Ovary (tissue), 9 donors: ENCODE data around the gene HLA-DRA. TPM values are rescaled to one million over a fixed set of nuclear protein-coding genes. Genes with fewer than 3 reads are reported as not detected.

ENCODE experiments used
- DNase-seq, 5 donors: peaks; one replicate each; pipeline ENCODE4 v3.0.0-alpha.2; 2019 to 2020
- H3K27ac ChIP-seq, 2 donors: fragments of 200-600 bp; one replicate each; pipeline versions ENCODE4 v1.5.1 to v1.8.0; 2019 to 2022
- H3K27me3 ChIP-seq: fragments of 200-600 bp; one replicate; pipeline ENCODE4 v1.8.0; 2022
- H3K36me3 ChIP-seq: fragments of 200-600 bp; sonication (generic); one replicate; pipeline ENCODE4 v1.5.1; 2019
- H3K4me1 ChIP-seq: one replicate; pipeline ENCODE4 v1.8.1; 2013; ENCODE audit warnings: mild to moderate bottlenecking, moderate library complexity; ENCODE audit not compliant: insufficient read depth
- H3K4me3 ChIP-seq: fragments of 200-600 bp; sonication (generic); one replicate; pipeline ENCODE4 v1.5.1; 2017
- H3K9me3 ChIP-seq, 2 donors: fragments of 200-600 bp in 1 of 2; sonication (generic) in 1 of 2; one replicate each; pipeline versions ENCODE4 v1.5.1 to v1.8.1; 2013 to 2019; ENCODE audit warnings: mild to moderate bottlenecking in 1 of 2, moderate library complexity in 1 of 2
- CTCF ChIP-seq, 3 donors: fragments of 450-650 bp in 2 of 3; fragments of 200-600 bp in 1 of 3; IDR thresholded peaks; one replicate each; pipeline versions ENCODE4 v1.5.1 to v1.8.0; 2016 to 2022; ENCODE audit warnings: antibody characterized with exemption in 3 of 3, mild to moderate bottlenecking in 1 of 3
- EP300 ChIP-seq: sonication (generic); formaldehyde crosslinking; IDR thresholded peaks from one replicate; pipeline ENCODE4 v1.6.1; 2017; ENCODE audit warnings: antibody characterized with exemption
- POLR2A ChIP-seq: fragments of 450-650 bp; IDR thresholded peaks from one replicate; pipeline ENCODE4 v1.6.1; 2017; ENCODE audit warnings: antibody characterized with exemption, mild to moderate bottlenecking, moderate library complexity
- WGBS, 3 donors: extraction: QIAGEN DNeasy Blood & Tissue Kit in 1 of 3; methylation state at CpG; one replicate each; pipeline versions ENCODE4 v1.1.5 to v1.1.7; 2013 to 2017; 5-methylcytosine and 5-hydroxymethylcytosine counted together
- intact Hi-C, 4 donors: fragments of 100-400 bp; cut with DNase I; formaldehyde crosslinking; loops; one replicate each; pipeline versions ENCODE4 v1.11.0 to v1.15.1; 2022 to 2023
- polyA plus RNA-seq, 2 donors: library from polyadenylated mRNA; stranded (reverse); fragments of 200-250 nt in 1 of 2; fragments of 350-450 nt in 1 of 2; fragmentation: Illumina TruSeq in 1 of 2; extraction: RNeasy Lipid Tissue Mini Kit (QIAGEN cat#74804) in 1 of 2; gene quantifications; one replicate each; pipeline ENCODE4 v1.2.3, GENCODE V29; 2013 to 2014
- total RNA-seq, 7 donors: library from RNA; depleted of rRNA in 2 of 7; stranded (reverse); fragments of >200 nt in 2 of 7; fragmentation: NEBNext Ultra II Directional in 3 of 7; extraction: Animal tissue kit (Norgen Biotek cat#: 25700) in 3 of 7; gene quantifications; one replicate each; pipeline versions ENCODE4 v1.1.0 to v1.2.4, GENCODE V29; 2016 to 2023
- donor health status: DM: no; HTN: no; CAD: no; lungs with moderate emphysema.
- donor health status: DM: no; HTN: no; CAD: no.
- donor health status: Bipolar disorder and iron deficiency.
- donor health status: DM: yes; HTN: yes; CAD: no.
- donor health status: DM: no; HTN: no; CAD: no.
- donor health status: DM: yes; HTN: yes; CAD: no.

Gene HLA-DRA
- total and polyA plus RNA-seq, 9 donors = 19.5 to 1,131 (median 130) TPM

GRCh38 chr6:32413427-32414047, 26.1 kb upstream of the HLA-DRA start:
- Histone ChIP-seq H3K27me3 (no peaks in the 10 kb centered on the region), H3K27ac (no peak overlapping the region), H3K9me3 (no peaks in the 10 kb centered on the region), H3K4me3 (no peak overlapping the region), H3K4me1 (no peaks in the 10 kb centered on the region), H3K36me3 (no peaks in the 10 kb centered on the region)
- peak; percentile 70 to 86 (median 79) for DNase-seq
- WGBS, 3 donors = 2 to 7% (median 4%) methylated on average over 11 of the region's 11 CpGs
- TF ChIP-seq POLR2A (no peak), EP300 (no peak), CTCF (IDR thresholded peaks at IDR 0.05) (peak; percentile 71 to 84 (median 71))
- intact Hi-C loops = loop anchor here (2.0 to 10.0 kb wide), 5 partner anchors 39 to 381 kb away; no protein-coding TSS in a partner anchor

- Histone ChIP-seq H3K27me3 (no peaks in the 10 kb centered on the region), H3K36me3 (no peaks in the 10 kb centered on the region), H3K4me1 (no peaks in the 10 kb centered on the region), H3K9me3 (no peaks in the 10 kb centered on the region), H3K4me3 (no peak overlapping the region), H3K27ac (no peak overlapping the region)
- peak; percentile 49 to 75 (median 73) for DNase-seq
- WGBS, 3 donors = 1 to 3% (median 3%) methylated on average over 13 of the region's 13 CpGs
- TF ChIP-seq CTCF (IDR thresholded peaks at IDR 0.05) = peak; percentile 74 to 87 (median 85)
- TF ChIP-seq POLR2A = no peak
- intact Hi-C loops = loop anchor here (10.0 kb wide), 3 partner anchors 171 to 379 kb away; no protein-coding TSS in a partner anchor
Observed at GRCh38 chr6:32415521-32416019, 24.1 kb upstream of the HLA-DRA start.

- H3K36me3 ChIP-seq = no peaks in the 10 kb centered on the region
- WGBS, 3 donors = 53 to 56% (median 54%) methylated on average over 3 of the region's 3 CpGs
- no peaks in the 10 kb centered on the region for H3K9me3 ChIP-seq
- DNase-seq = no peak
- no peak overlapping the region for H3K4me3 ChIP-seq
- TF ChIP-seq POLR2A = no peak
- no peak for TF ChIP-seq CTCF (IDR thresholded peaks at IDR 0.05)
- no peak for TF ChIP-seq EP300
- H3K4me1 ChIP-seq = no peaks in the 10 kb centered on the region
- intact Hi-C loops = loop anchor here (10.0 kb wide), 3 partner anchors 171 to 379 kb away; no protein-coding TSS in a partner anchor
- no peaks in the 10 kb centered on the region for H3K27me3 ChIP-seq
- H3K27ac ChIP-seq = no peak overlapping the region
Observed at GRCh38 chr6:32416036-32416435, 23.7 kb upstream of the HLA-DRA start.

DNA sequence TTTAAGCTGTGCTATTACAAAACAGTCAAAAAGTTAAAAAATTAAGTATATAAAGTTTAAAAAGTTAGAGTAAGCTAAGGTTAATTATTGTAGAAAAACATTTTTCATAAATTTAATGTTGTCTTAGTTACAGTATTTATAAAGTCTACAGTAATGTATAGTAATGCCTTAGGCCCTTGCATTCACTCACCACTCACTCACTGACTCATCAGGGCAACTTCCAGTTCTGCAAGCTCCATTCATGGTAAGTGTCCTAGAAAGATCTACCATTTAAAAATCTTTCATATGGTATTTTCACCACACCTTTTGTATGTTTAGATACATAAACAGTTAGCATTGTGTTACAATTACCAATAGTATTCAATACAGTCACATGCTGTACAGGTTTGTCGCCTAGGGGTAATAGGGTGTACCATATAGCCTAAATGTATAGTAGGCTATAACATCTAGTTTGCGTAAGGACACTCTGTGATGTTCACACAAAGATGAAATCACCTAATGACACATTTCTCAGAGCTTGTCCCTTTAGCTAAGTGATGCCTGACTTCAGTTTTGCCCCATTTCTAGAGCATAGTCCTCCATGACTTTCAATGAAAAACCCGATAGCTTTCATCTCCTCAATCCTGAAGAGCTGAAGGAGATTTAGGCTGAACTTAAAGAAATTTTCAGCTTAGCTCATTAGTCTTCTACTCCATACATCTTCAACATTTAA, 14.9 kb upstream of the HLA-DRA start:
- H3K4me1 ChIP-seq = no peaks in the 10 kb centered on the region
- intact Hi-C loops = loop anchor here in 1 of 4 donors (5.0 kb wide), 1 partner anchor 177 kb away; no protein-coding TSS in a partner anchor

More for the DNA sequence above, 14.9 kb upstream of the HLA-DRA start:
- 98 to 99% (median 98%) methylated on average over 3 of the region's 3 CpGs for WGBS, 3 donors
- Histone ChIP-seq H3K4me3 (no peak overlapping the region), H3K27me3 (no peaks in the 10 kb centered on the region), H3K9me3 (no peaks in the 10 kb centered on the region), H3K36me3 (no peaks in the 10 kb centered on the region), H3K27ac (no peak overlapping the region)
- TF ChIP-seq CTCF (IDR thresholded peaks at IDR 0.05) = no peak
- no peak for DNase-seq
